CD8-positive, alpha-beta memory T cell (primary cell): ENCODE data around the gene CMTM7. TPM values are rescaled to one million over a fixed set of nuclear protein-coding genes. Genes with fewer than 3 reads are reported as not detected.

Source experiments
- CTCF ChIA-PET: fragments of 350-600 bp; sonication (Branson Sonifier 250); formaldehyde crosslinking; loops from one replicate; lab custom pipeline; 2021; ENCODE audit warnings: antibody characterized with exemption; lab: Charles Lee
- POLR2A ChIA-PET: fragments of 350-600 bp; sonication (Branson Sonifier 250); formaldehyde crosslinking; loops from one replicate; lab custom pipeline; 2021; ENCODE audit warnings: antibody characterized with exemption; lab: Charles Lee
- DNase-seq, 5 donors: peaks; one replicate each; pipeline versions ENCODE4 v3.0.0 to v3.0.0-alpha.2; 2020 to 2022; ENCODE audit warnings: mixed read lengths in 1 of 5
- H3K27ac ChIP-seq: one replicate; pipeline ENCODE4 v1.7.0; 2013; ENCODE audit warnings: low read depth, mild to moderate bottlenecking, low read length, moderate library complexity
- H3K27me3 ChIP-seq: 2 replicates; pipeline ENCODE4 v1.7.0; 2013; ENCODE audit warnings: low read length, mild to moderate bottlenecking; ENCODE audit not compliant: insufficient read depth, poor library complexity, severe bottlenecking
- H3K36me3 ChIP-seq: 2 replicates; pipeline ENCODE4 v1.7.0; 2013; ENCODE audit warnings: mild to moderate bottlenecking, low read length, moderate library complexity; ENCODE audit not compliant: insufficient read depth
- H3K4me1 ChIP-seq: 2 replicates; pipeline ENCODE4 v1.7.0; 2013; ENCODE audit warnings: mild to moderate bottlenecking, low read length, moderate library complexity; ENCODE audit not compliant: insufficient read depth
- H3K4me3 ChIP-seq: 2 replicates; pipeline ENCODE4 v1.7.0; 2013; ENCODE audit warnings: mild to moderate bottlenecking, low read length
- H3K9me3 ChIP-seq: 2 replicates; pipeline ENCODE4 v1.7.0; 2013; ENCODE audit warnings: mild to moderate bottlenecking, low read length
- H3K27ac Mint-ChIP-seq, 8 donors: one replicate each; pipeline ENCODE4 v1.8.0; 2020 to 2021; ENCODE audit warnings: mixed read lengths in 8 of 8, mild to moderate bottlenecking in 6 of 8, inconsistent platforms in 3 of 8, moderate library complexity in 3 of 8
- H3K27me3 Mint-ChIP-seq, 2 donors: one replicate each; pipeline ENCODE4 v1.8.0; 2020 to 2021; ENCODE audit warnings: mixed read lengths in 2 of 2, mild to moderate bottlenecking in 1 of 2, moderate library complexity in 1 of 2
- H3K36me3 Mint-ChIP-seq, 3 donors: one replicate each; pipeline ENCODE4 v1.8.0; 2020 to 2021; ENCODE audit warnings: mixed read lengths in 3 of 3, inconsistent platforms in 1 of 3, mild to moderate bottlenecking in 1 of 3
- H3K4me1 Mint-ChIP-seq, 3 donors: one replicate each; pipeline ENCODE4 v1.8.0; 2020 to 2021; ENCODE audit warnings: mixed read lengths in 3 of 3, inconsistent platforms in 1 of 3, mild to moderate bottlenecking in 1 of 3
- H3K4me3 Mint-ChIP-seq, 7 donors: one replicate each; pipeline ENCODE4 v1.8.0; 2020 to 2021; ENCODE audit warnings: mixed read lengths in 7 of 7, mild to moderate bottlenecking in 6 of 7, moderate library complexity in 4 of 7, inconsistent platforms in 2 of 7
- H3K9me3 Mint-ChIP-seq, 5 donors: one replicate each; pipeline ENCODE4 v1.8.0; 2020 to 2022; ENCODE audit warnings: mixed read lengths in 5 of 5, mild to moderate bottlenecking in 3 of 5, moderate library complexity in 2 of 5, inconsistent platforms in 1 of 5
- polyA plus RNA-seq: library from polyadenylated mRNA; unstranded; fragments of 300-500 nt; fragmentation: Illumina TruSeq; gene quantifications from one replicate; pipeline ENCODE4 v1.2.3, GENCODE V29; 2021
- total RNA-seq, 2 experiments: library from RNA; stranded (reverse); gene quantifications; one replicate each; pipeline ENCODE4 v1.2.3, GENCODE V29; 2021

Gene CMTM7
- 10 to 100 TPM; 33.5 to 39.4 TPM for total RNA-seq
- 113 TPM for polyA plus RNA-seq

- peak within 1 kb of the TSS; percentile 93 to 100 (median 96) for H3K4me3 Mint-ChIP-seq
- H3K27ac Mint-ChIP-seq = peak within 1 kb of the TSS; percentile 91 to 100 (median 96)
- H3K27ac ChIP-seq = peak within 1 kb of the TSS; percentile 68
- peaks cover 26% of the 10 kb centered on the region for H3K4me1 ChIP-seq
- H3K36me3 ChIP-seq = no peaks in the 10 kb centered on the region
- no peaks in the 10 kb centered on the region for H3K9me3 ChIP-seq
- ChIA-PET CTCF (interaction anchor here (0.7 to 17.3 kb wide), 8 partner anchors 9 to 77 kb away, joined by 3 to 160 read pairs (median 4); no protein-coding TSS in a partner anchor), POLR2A (interaction anchor here (0.6 to 1.8 kb wide), 8 partner anchors 9 to 76 kb away, joined by 3 to 9 read pairs (median 4); no protein-coding TSS in a partner anchor)
- DNase-seq = peak; percentile 33 to 81 (median 65)
- H3K27me3 Mint-ChIP-seq = peaks cover 0 to 1% of the 10 kb centered on the region in 2 donors
- H3K4me3 ChIP-seq = peak within 1 kb of the TSS; percentile 66
- H3K4me1 Mint-ChIP-seq = peaks cover 47 to 63% (median 51%) of the 10 kb centered on the region in 3 donors
- no peaks in the 10 kb centered on the region for H3K27me3 ChIP-seq
- H3K36me3 Mint-ChIP-seq = peaks cover 0 to 17% (median 0%) of the 10 kb centered on the region in 3 donors
- H3K9me3 Mint-ChIP-seq = no peaks in the 10 kb centered on the region
These were observed at the start of gene CMTM7 for GRCh38 chr3:32391643-32392535. CMTM7 (plus strand) TSS chr3:32391853; CDS start chr3:32391907, 54 bp downstream.

GRCh38 chr3:32347343-32348125 lies 44.1 kb upstream of the CMTM7 start:
- H3K27ac ChIP-seq = no peak overlapping the region
- Mint-ChIP-seq H3K27ac (peak overlapping the region in 1 of 8 donors; percentile 76), H3K27me3 (no peaks in the 10 kb centered on the region), H3K9me3 (no peaks in the 10 kb centered on the region), H3K4me1 (no peaks in the 10 kb centered on the region), H3K36me3 (peaks cover 0 to 2% (median 0%) of the 10 kb centered on the region in 3 donors), H3K4me3 (no peak overlapping the region)
- ChIA-PET POLR2A (interaction anchor here (0.6 kb wide), 2 partner anchors 16 to 242 kb away, joined by 4 to 6 read pairs; no protein-coding TSS in a partner anchor), CTCF (interaction anchor here (1.7 kb wide), 1 partner anchor 120 kb away, joined by 6 read pairs; no protein-coding TSS in a partner anchor)
- no peaks in the 10 kb centered on the region for H3K36me3 ChIP-seq
- H3K4me3 ChIP-seq = no peak overlapping the region
- H3K4me1 ChIP-seq = no peaks in the 10 kb centered on the region
- H3K27me3 ChIP-seq = no peaks in the 10 kb centered on the region
- DNase-seq = no peak
- H3K9me3 ChIP-seq = no peaks in the 10 kb centered on the region

GRCh38 chr3:32349184-32349583 lies 42.5 kb upstream of the CMTM7 start:
- no peak overlapping the region for H3K27ac ChIP-seq
- no peaks in the 10 kb centered on the region for H3K9me3 ChIP-seq
- H3K4me3 ChIP-seq = no peak overlapping the region
- H3K36me3 Mint-ChIP-seq = peaks cover 0 to 5% (median 0%) of the 10 kb centered on the region in 3 donors
- ChIA-PET POLR2A (no interaction called here), CTCF (interaction anchor here (1.3 kb wide), 1 partner anchor 119 kb away, joined by 4 read pairs; no protein-coding TSS in a partner anchor)
- no peaks in the 10 kb centered on the region for H3K36me3 ChIP-seq
- DNase-seq = no peak
- no peak overlapping the region for H3K27ac Mint-ChIP-seq
- H3K27me3 Mint-ChIP-seq = no peaks in the 10 kb centered on the region
- no peaks in the 10 kb centered on the region for H3K9me3 Mint-ChIP-seq
- no peaks in the 10 kb centered on the region for H3K4me1 ChIP-seq
- no peak overlapping the region for H3K4me3 Mint-ChIP-seq
- H3K27me3 ChIP-seq = no peaks in the 10 kb centered on the region
- no peaks in the 10 kb centered on the region for H3K4me1 Mint-ChIP-seq

DNA sequence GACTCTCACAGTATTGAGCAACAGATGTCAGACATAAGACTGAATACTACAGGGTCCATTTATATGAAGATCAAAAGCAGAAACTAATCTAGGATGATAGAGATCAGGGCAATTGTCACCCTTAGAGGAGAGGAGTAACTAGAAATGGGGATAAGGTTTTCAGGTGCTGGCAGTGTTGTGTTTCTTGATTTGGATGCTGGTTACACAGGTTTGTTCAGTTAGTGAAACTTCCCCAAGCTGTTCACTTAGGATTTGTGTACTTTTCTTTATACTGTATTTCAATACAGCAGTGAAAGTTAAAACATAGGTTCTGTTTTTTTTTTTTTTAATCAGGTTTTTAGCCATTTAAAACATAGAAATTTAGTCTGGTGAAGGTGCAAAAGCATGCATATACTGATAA lies 39.1 kb upstream of the CMTM7 start:
- no peaks in the 10 kb centered on the region for H3K4me1 Mint-ChIP-seq
- Histone ChIP-seq H3K4me1 (no peaks in the 10 kb centered on the region), H3K4me3 (no peak overlapping the region), H3K36me3 (no peaks in the 10 kb centered on the region), H3K27me3 (no peaks in the 10 kb centered on the region), H3K27ac (no peak overlapping the region), H3K9me3 (no peaks in the 10 kb centered on the region)
- H3K4me3 Mint-ChIP-seq = no peak overlapping the region
- H3K27ac Mint-ChIP-seq = no peak overlapping the region
- no peaks in the 10 kb centered on the region for H3K27me3 Mint-ChIP-seq
- H3K36me3 Mint-ChIP-seq = peaks cover 0 to 7% (median 0%) of the 10 kb centered on the region in 3 donors
- ChIA-PET POLR2A (no interaction called here), CTCF (no interaction called here)
- DNase-seq = no peak
- H3K9me3 Mint-ChIP-seq = no peaks in the 10 kb centered on the region

- Mint-ChIP-seq H3K27ac (peak overlapping the region in 1 of 8 donors; percentile 29), H3K36me3 (peaks cover 0 to 4% (median 0%) of the 10 kb centered on the region in 3 donors), H3K4me3 (no peak overlapping the region), H3K27me3 (no peaks in the 10 kb centered on the region), H3K9me3 (no peaks in the 10 kb centered on the region), H3K4me1 (no peaks in the 10 kb centered on the region)
- DNase-seq = no peak
- no peaks in the 10 kb centered on the region for H3K27me3 ChIP-seq
- no peaks in the 10 kb centered on the region for H3K4me1 ChIP-seq
- CTCF ChIA-PET = no interaction called here
- no peak overlapping the region for H3K4me3 ChIP-seq
- H3K9me3 ChIP-seq = no peaks in the 10 kb centered on the region
- no peaks in the 10 kb centered on the region for H3K36me3 ChIP-seq
- POLR2A ChIA-PET = no interaction called here
- H3K27ac ChIP-seq = no peak overlapping the region
These were observed 38.3 kb upstream of the CMTM7 start for GRCh38 chr3:32353351-32353750.

GRCh38 chr3:32354362-32354778 lies 37.3 kb upstream of the CMTM7 start:
- H3K36me3 ChIP-seq = no peaks in the 10 kb centered on the region
- H3K9me3 Mint-ChIP-seq = no peaks in the 10 kb centered on the region
- H3K9me3 ChIP-seq = no peaks in the 10 kb centered on the region
- no peaks in the 10 kb centered on the region for H3K4me1 Mint-ChIP-seq
- H3K4me3 Mint-ChIP-seq = no peak overlapping the region
- ChIA-PET POLR2A (no interaction called here), CTCF (interaction anchor here (1.5 kb wide), 1 partner anchor 66 kb away, joined by 3 read pairs; no protein-coding TSS in a partner anchor)
- H3K4me3 ChIP-seq = no peak overlapping the region
- no peaks in the 10 kb centered on the region for H3K4me1 ChIP-seq
- no peak for DNase-seq
- H3K27ac ChIP-seq = no peak overlapping the region
- peaks cover 0 to 8% (median 1%) of the 10 kb centered on the region in 3 donors for H3K36me3 Mint-ChIP-seq
- no peaks in the 10 kb centered on the region for H3K27me3 Mint-ChIP-seq
- no peak overlapping the region for H3K27ac Mint-ChIP-seq
- no peaks in the 10 kb centered on the region for H3K27me3 ChIP-seq

DNA sequence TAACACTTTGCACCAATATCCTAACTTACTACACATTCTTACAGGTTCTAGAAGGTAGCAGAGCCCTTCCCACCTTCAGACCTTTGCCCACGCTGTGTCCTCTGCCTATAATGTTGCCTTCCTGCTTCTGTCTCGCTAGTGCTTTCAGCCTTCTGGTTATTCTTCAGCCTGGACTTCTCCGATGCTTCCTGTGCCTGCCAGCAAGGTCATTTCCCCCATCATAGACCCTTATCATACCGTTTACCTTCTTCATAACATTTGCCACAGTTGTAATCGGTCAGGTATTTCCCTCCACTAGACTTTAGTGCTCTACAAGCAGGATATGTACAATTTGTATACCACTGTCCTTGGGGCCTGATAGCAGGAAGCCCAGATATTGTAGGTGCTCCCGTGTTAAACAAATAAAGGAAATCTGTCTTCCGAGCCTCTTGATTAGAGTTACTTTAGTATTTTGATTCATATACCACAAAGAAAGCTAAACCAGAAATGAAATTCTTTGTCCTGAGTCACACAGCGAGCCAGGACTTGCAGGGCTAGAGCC lies 35.8 kb upstream of the CMTM7 start:
- no peaks in the 10 kb centered on the region for H3K27me3 ChIP-seq
- H3K36me3 Mint-ChIP-seq = peaks cover 0 to 8% (median 1%) of the 10 kb centered on the region in 3 donors
- H3K36me3 ChIP-seq = no peaks in the 10 kb centered on the region
- H3K9me3 ChIP-seq = no peaks in the 10 kb centered on the region
- no peak overlapping the region for H3K27ac Mint-ChIP-seq
- CTCF ChIA-PET = no interaction called here
- no peaks in the 10 kb centered on the region for H3K9me3 Mint-ChIP-seq
- no peak overlapping the region for H3K4me3 ChIP-seq
- no peaks in the 10 kb centered on the region for H3K27me3 Mint-ChIP-seq
- no peak overlapping the region for H3K27ac ChIP-seq
- peak overlapping the region in 1 of 7 donors; percentile 33 for H3K4me3 Mint-ChIP-seq
- H3K4me1 ChIP-seq = no peaks in the 10 kb centered on the region
- no peaks in the 10 kb centered on the region for H3K4me1 Mint-ChIP-seq
- POLR2A ChIA-PET = no interaction called here
- DNase-seq = no peak
